ENCODE data around the gene DOCK4.

Gene DOCK4

GRCh38 chr7:112036071-112036470 is 170.1 kb downstream of the DOCK4 start:
- no peak for DNase-seq

GRCh38 chr7:112031689-112032088 is 174.5 kb downstream of the DOCK4 start:
- no peak for DNase-seq

GRCh38 chr7:112025556-112025955 is 180.6 kb downstream of the DOCK4 start:
- no peak for DNase-seq

GRCh38 chr7:112023786-112024185 is 182.4 kb downstream of the DOCK4 start:
- no peak for DNase-seq

- no peak for DNase-seq
These were observed 182.9 kb downstream of the DOCK4 start for GRCh38 chr7:112023282-112023681.

GRCh38 chr7:112022128-112022527 is 184.1 kb downstream of the DOCK4 start:
- no peak for DNase-seq

- DNase-seq = no peak
These were observed 184.7 kb downstream of the DOCK4 start for GRCh38 chr7:112021379-112022044.

GRCh38 chr7:112020800-112021199 is 185.4 kb downstream of the DOCK4 start:
- no peak for DNase-seq

GRCh38 chr7:112019932-112020331 is 186.3 kb downstream of the DOCK4 start:
- no peak for DNase-seq

- DNase-seq = no peak
These were observed 187.7 kb downstream of the DOCK4 start for GRCh38 chr7:112018305-112019030.

GRCh38 chr7:112015146-112015545 is 191.1 kb downstream of the DOCK4 start:
- no peak for DNase-seq

- DNase-seq = no peak
These were observed 191.9 kb downstream of the DOCK4 start for GRCh38 chr7:112014347-112014746.

GRCh38 chr7:112013274-112013673 is 192.9 kb downstream of the DOCK4 start:
- DNase-seq = no peak

- DNase-seq = no peak
These were observed 194.0 kb downstream of the DOCK4 start for GRCh38 chr7:112012242-112012641.

- DNase-seq = no peak
These were observed 195.2 kb downstream of the DOCK4 start for GRCh38 chr7:112010994-112011393.

GRCh38 chr7:112010109-112010508 is 196.1 kb downstream of the DOCK4 start:
- DNase-seq = no peak

- DNase-seq = no peak
These were observed 197.1 kb downstream of the DOCK4 start for GRCh38 chr7:112009081-112009480.

GRCh38 chr7:112007185-112007584 is 199.0 kb downstream of the DOCK4 start:
- no peak for DNase-seq

GRCh38 chr7:112006071-112006470 is 200.1 kb downstream of the DOCK4 start:
- no peak for DNase-seq

GRCh38 chr7:112005205-112005775 is 200.9 kb downstream of the DOCK4 start:
- no peak for DNase-seq

GRCh38 chr7:112001091-112001826 is 204.9 kb downstream of the DOCK4 start:
- no peak for DNase-seq

- DNase-seq = no peak
These were observed 207.9 kb downstream of the DOCK4 start for GRCh38 chr7:111998326-111998725.

- no peak for DNase-seq
These were observed 208.7 kb downstream of the DOCK4 start for GRCh38 chr7:111997546-111997945.

GRCh38 chr7:111992601-111993000 is 213.6 kb downstream of the DOCK4 start:
- DNase-seq = no peak
